Heart right ventricle (tissue), 16 donors: ENCODE data around the gene RABGAP1. TPM values are rescaled to one million over a fixed set of nuclear protein-coding genes. Genes with fewer than 3 reads are reported as not detected.

ENCODE experiments used
- ATAC-seq, 8 donors: fragments of 200-7000 bp; cut with Tn5 transposase; one replicate each; pipeline ENCODE4 v1.9.1; 2020; ENCODE audit warnings: mild to moderate bottlenecking in 8 of 8, moderate library complexity in 8 of 8, moderate number of reproducible peaks in 1 of 8
- DNase-seq, 2 donors: peaks; one replicate each; pipeline ENCODE4 v3.0.0-alpha.2; 2020
- H3K27ac ChIP-seq, 10 donors: fragments of 200-600 bp; sonication (generic) in 2 of 10; one replicate each; pipeline versions ENCODE4 v1.5.0 to v1.8.0; 2020 to 2022; ENCODE audit warnings: mild to moderate bottlenecking in 3 of 10
- H3K27me3 ChIP-seq, 7 donors: fragments of 200-600 bp; one replicate each; pipeline ENCODE4 v1.8.0; 2021 to 2022; ENCODE audit warnings: mild to moderate bottlenecking in 2 of 7
- H3K36me3 ChIP-seq, 9 donors: fragments of 200-600 bp; sonication (generic) in 1 of 9; one replicate each; pipeline versions ENCODE4 v1.5.0 to v1.8.0; 2020 to 2022; ENCODE audit warnings: mild to moderate bottlenecking in 2 of 9
- H3K4me1 ChIP-seq, 9 donors: fragments of 200-600 bp; sonication (generic) in 1 of 9; one replicate each; pipeline versions ENCODE4 v1.5.0 to v1.8.0; 2020 to 2022; ENCODE audit warnings: mild to moderate bottlenecking in 4 of 9
- H3K4me3 ChIP-seq, 10 donors: fragments of 200-600 bp; sonication (generic) in 2 of 10; one replicate each; pipeline versions ENCODE4 v1.5.0 to v1.8.0; 2020 to 2022; ENCODE audit warnings: mild to moderate bottlenecking in 7 of 10, moderate library complexity in 2 of 10
- H3K9me3 ChIP-seq, 11 donors: fragments of 200-600 bp in 10 of 11; sonication (generic) in 2 of 11; one replicate each; pipeline versions ENCODE4 v1.5.0 to v1.8.0; 2013 to 2022; ENCODE audit warnings: mild to moderate bottlenecking in 2 of 11, control low read depth in 1 of 11, moderate library complexity in 1 of 11
- WGBS, 2 donors: extraction: QIAGEN DNeasy Blood & Tissue Kit; methylation state at CpG; one replicate each; pipeline ENCODE4 v1.1.7; 2013; ENCODE audit warnings: inconsistent platforms in 1 of 2; 5-methylcytosine and 5-hydroxymethylcytosine counted together
- intact Hi-C, 10 donors: fragments of 100-400 bp; cut with DNase I; formaldehyde crosslinking; loops; one replicate each; pipeline versions ENCODE4 v1.11.1 to v1.14.2; 2022
- long read RNA-seq, 3 donors: library from polyadenylated mRNA; unstranded; transcript quantifications; one replicate each; pipeline ENCODE4 v2.0.0, GENCODE V29; 2020 to 2021
- polyA plus RNA-seq, 2 donors: library from polyadenylated mRNA; stranded (reverse); fragments of 200-250 nt; gene quantifications; one replicate each; pipeline ENCODE4 v1.2.3, GENCODE V29; 2013
- total RNA-seq, 10 donors: library from RNA; stranded (reverse); fragmentation: NEBNext Ultra II Directional in 3 of 10; extraction: Animal tissue kit (Norgen Biotek cat#: 25700) in 3 of 10; gene quantifications; one replicate each; pipeline versions ENCODE4 v1.2.1 to v1.2.4, GENCODE V29; 2021 to 2023
- TF ChIP-seq, protein P1 (sequence below), 9 donors: fragments of 200-600 bp; sonication (generic) in 2 of 9; IDR thresholded peaks; one replicate each; pipeline versions ENCODE4 v1.5.0 to v1.8.0; 2021 to 2022; ENCODE audit warnings: antibody characterized with exemption in 9 of 9, mild to moderate bottlenecking in 5 of 9, moderate library complexity in 1 of 9
- donor health status: Arrhythmogenic right ventricular cardiomyopathy.
- donor health status: ischemic (EF 13 %, LVEDD 7.1; RV severe dilation, severe dysfunction).
- donor health status: healthy with polysubstance abuse.
- donor health status: DM: no; HTN: yes; CAD: no.
- donor health status: DM: no; HTN: no; CAD: no.
- donor health status: ischemic (EF 25% LVEDD 6.9; RV normal size, moderate dysfunction).
- donor health status: ischemic (EF 25% LVEDD 5.7; RV mildly dilated, moderate dysfunction).
- donor health status: healthy.
- donor health status: DM: yes; HTN: yes; CAD: no.
- donor health status: Ischemic cardiomyopathy.
- donor health status: ischemic (EF 35%, LVEDD 5.7; RV mildly dilated, moderate dysfunction).
- donor health status: nonischemic (EF 11% LVEDD 7.7; RV severe dilation, severe dysfunction).
- donor health status: DM: yes; HTN: yes; CAD: no.
- donor health status: PGD.
- donor health status: ischemic (EF 29% LVEDD 5.4; RV normal size, mild dysfunction).
- donor health status: nonischemic (EF 23%, LVEDD 6.1; RV moderate dilation, normal function).

RABGAP1 gene
- total RNA-seq, result 10 to 100 TPM; 36.9 to 62.3 (median 48.7) TPM
- polyA plus RNA-seq, result 10 to 100 TPM in 1 of 2 donors, 1 to 10 TPM in 1; 9.3 to 11.6 TPM
- long read RNA-seq, donor 1, full-length matches to known transcripts, result 30 of 70 reads
- long read RNA-seq, donor 1, partial matches to known transcripts, result 10 of 70 reads
- long read RNA-seq, donor 1, other reads (novel, unspliced or antisense), result 30 of 70 reads
- long read RNA-seq, donor 2, full-length matches to known transcripts, result 30 of 83 reads
- long read RNA-seq, donor 2, partial matches to known transcripts, result 10 of 83 reads
- long read RNA-seq, donor 2, other reads (novel, unspliced or antisense), result 43 of 83 reads
- long read RNA-seq, donor 3, full-length matches to known transcripts, result 1 of 29 reads
- long read RNA-seq, donor 3, partial matches to known transcripts, result 16 of 29 reads
- long read RNA-seq, donor 3, other reads (novel, unspliced or antisense), result 12 of 29 reads

DNA sequence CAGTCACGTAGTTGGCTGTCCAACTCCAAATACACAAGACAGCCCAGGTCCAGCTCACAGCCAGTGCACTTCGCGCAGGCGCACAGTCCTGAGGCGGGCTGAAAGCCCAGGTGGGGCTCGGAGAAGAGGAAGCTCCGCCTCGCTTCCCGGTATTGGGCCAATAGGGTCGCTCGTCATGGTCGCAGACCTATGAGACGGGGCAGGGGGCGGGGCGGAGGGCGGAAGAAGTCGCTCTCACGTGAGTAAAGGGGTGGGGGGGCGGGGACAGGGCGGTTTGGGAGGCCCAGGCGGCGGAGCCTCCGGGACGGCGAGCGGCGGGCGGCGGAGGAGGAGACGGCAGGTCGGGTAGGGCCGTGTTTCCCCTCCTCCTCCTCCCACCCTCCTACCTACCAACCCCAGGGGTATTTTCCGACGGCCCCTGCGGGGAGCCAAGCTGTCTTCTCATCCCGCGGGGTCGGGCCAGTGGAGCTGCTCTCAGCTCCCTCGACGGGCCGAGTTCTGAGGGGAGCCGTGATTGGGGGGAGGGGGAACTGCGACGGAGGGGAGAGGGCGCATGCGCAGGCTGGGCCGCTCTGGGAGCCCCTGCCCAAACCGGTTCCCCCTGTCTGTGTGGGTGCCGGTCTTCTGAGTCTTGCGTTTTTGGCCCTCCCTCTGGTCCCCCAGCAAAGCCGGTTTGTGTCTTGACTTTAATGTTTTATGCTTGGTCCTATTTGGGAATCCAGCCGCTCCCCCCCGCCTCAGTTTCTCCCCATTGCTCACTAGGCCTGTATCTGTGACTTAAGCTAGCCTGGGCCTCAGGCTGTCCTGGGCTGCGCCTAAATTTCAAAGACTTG, at the start of gene RABGAP1:
Gene RABGAP1, plus strand, starts transcription at position 272 of the 833 bp plus-strand sequence. CDS start 16,040 bp downstream, outside the sequence.
- TF ChIP-seq, protein P1, sequence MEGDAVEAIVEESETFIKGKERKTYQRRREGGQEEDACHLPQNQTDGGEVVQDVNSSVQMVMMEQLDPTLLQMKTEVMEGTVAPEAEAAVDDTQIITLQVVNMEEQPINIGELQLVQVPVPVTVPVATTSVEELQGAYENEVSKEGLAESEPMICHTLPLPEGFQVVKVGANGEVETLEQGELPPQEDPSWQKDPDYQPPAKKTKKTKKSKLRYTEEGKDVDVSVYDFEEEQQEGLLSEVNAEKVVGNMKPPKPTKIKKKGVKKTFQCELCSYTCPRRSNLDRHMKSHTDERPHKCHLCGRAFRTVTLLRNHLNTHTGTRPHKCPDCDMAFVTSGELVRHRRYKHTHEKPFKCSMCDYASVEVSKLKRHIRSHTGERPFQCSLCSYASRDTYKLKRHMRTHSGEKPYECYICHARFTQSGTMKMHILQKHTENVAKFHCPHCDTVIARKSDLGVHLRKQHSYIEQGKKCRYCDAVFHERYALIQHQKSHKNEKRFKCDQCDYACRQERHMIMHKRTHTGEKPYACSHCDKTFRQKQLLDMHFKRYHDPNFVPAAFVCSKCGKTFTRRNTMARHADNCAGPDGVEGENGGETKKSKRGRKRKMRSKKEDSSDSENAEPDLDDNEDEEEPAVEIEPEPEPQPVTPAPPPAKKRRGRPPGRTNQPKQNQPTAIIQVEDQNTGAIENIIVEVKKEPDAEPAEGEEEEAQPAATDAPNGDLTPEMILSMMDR (IDR thresholded peaks at IDR 0.05), result no peak
- peak; percentile 99 to 100 for DNase-seq
- Histone ChIP-seq H3K36me3 (peaks cover 0 to 42% (median 18%) of the 10 kb centered on the region in 9 donors), H3K4me3 (peak within 1 kb of the TSS; percentile 77 to 96 (median 88)), H3K27ac (peak within 1 kb of the TSS; percentile 76 to 94 (median 88)), H3K9me3 (no peaks in the 10 kb centered on the region), H3K27me3 (no peaks in the 10 kb centered on the region), H3K4me1 (peaks cover 3 to 51% (median 37%) of the 10 kb centered on the region in 9 donors)
- 0 to 1% methylated on average over 40 to 54 of the region's 54 CpGs for WGBS, 2 donors
- peak; percentile 97 to 99 (median 99) for ATAC-seq
- intact Hi-C loops, result loop anchor here in 4 of 10 donors (1.0 to 5.0 kb wide), 4 partner anchors 10 to 61 kb away; partner anchors contain the start of genes RC3H2 (in 2 of the 4) and ZBTB26 (in 1 of the 4)

DNA sequence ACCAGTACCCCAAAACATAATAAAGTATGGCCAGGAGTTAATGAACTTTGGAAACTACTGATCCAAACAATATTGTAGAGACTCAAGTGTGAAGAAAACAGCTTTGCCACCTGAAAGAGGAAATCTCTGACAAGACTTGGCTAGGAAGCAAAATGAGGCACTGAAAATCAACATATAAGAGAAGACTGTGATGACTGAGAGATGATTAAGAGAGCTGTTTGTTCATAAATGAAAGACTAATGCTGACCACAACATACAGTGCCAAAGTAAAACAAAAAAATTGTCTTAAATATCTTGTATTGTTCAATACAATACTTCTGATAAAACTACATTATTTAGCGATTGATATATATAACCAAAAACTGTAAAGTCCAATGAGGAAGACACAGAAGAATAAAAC, 42.9 kb upstream of the RABGAP1 start:
- no peak overlapping the region for H3K27ac ChIP-seq
- peaks cover 1 to 62% (median 43%) of the 10 kb centered on the region in 9 donors for H3K4me1 ChIP-seq
- H3K27me3 ChIP-seq, result no peaks in the 10 kb centered on the region
- TF ChIP-seq, protein P1 (IDR thresholded peaks at IDR 0.05), result no peak
- peaks cover 0 to 59% (median 7%) of the 10 kb centered on the region in 9 donors for H3K36me3 ChIP-seq
- no peak for ATAC-seq
- no peak for DNase-seq
- H3K9me3 ChIP-seq, result no peaks in the 10 kb centered on the region
- H3K4me3 ChIP-seq, result no peak overlapping the region
- intact Hi-C loops, result no loop called here
- 97 to 100% methylated on average over 1 of the region's 1 CpG for WGBS, 2 donors

DNA sequence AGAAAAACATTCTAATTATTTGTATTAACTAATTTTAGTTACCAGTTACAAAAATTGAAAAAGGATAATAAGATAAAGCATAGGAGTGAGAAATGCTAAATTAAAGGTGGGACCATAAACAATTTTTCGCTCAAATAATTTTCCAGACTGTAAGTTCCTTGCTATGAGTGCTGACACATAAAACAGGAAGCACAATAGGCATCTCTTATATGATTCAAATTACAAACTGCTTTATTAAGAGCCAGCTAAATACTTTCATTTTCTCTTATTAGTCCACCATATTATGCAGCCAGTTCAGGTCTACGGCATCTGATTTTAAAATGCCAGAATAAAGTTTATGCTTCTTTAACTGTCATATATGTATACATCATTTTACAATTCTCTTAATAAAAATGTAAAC, 40.0 kb upstream of the RABGAP1 start:
- peak overlapping the region in 3 of 10 donors; percentile 13 to 83 (median 37) for H3K27ac ChIP-seq
- H3K4me1 ChIP-seq, result peaks cover 5 to 78% (median 57%) of the 10 kb centered on the region in 9 donors
- DNase-seq (no peak), ATAC-seq (no peak)
- TF ChIP-seq, protein P1 (IDR thresholded peaks at IDR 0.05), result no peak
- intact Hi-C loops, result loop anchor here in 4 of 10 donors (5.0 to 10.0 kb wide), 4 partner anchors 77 to 94 kb away; no protein-coding TSS in a partner anchor
- WGBS, 2 donors, result 44 to 63% methylated on average over 2 of the region's 2 CpGs
- H3K4me3 ChIP-seq, result peak overlapping the region in 1 of 10 donors; percentile 48
- H3K27me3 ChIP-seq, result no peaks in the 10 kb centered on the region
- H3K9me3 ChIP-seq, result no peaks in the 10 kb centered on the region
- H3K36me3 ChIP-seq, result peaks cover 0 to 31% (median 0%) of the 10 kb centered on the region in 9 donors

DNA sequence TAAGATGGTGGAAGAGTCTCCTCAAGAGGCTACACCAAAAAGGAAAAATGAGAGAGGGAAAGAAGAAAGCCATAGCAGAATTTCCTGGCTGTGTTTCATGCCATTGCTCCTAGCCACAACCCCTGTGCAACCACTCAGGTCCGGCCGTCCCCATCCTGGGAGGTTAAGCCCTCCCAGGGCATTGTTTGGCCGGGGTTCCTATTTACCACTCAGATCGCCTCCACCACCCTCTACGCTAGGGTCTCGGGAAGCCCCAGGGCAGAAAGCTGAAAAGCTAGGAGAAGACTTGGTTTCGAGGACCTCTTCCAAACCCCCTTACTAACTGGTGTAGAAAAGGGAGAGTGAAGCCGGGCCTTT, 36.4 kb upstream of the RABGAP1 start:
- intact Hi-C loops, result loop anchor here in 4 of 10 donors (5.0 to 10.0 kb wide), 4 partner anchors 73 to 90 kb away; no protein-coding TSS in a partner anchor
- Histone ChIP-seq H3K27me3 (no peaks in the 10 kb centered on the region), H3K9me3 (no peaks in the 10 kb centered on the region), H3K4me1 (peaks cover 5 to 55% (median 46%) of the 10 kb centered on the region in 9 donors), H3K27ac (peak overlapping the region; percentile 89 to 98 (median 94)), H3K4me3 (peak overlapping the region; percentile 73 to 99 (median 86)), H3K36me3 (peaks cover 0 to 18% (median 0%) of the 10 kb centered on the region in 9 donors)
- 0% methylated on average over 8 of the region's 8 CpGs for WGBS, 2 donors
- TF ChIP-seq, protein P1 (IDR thresholded peaks at IDR 0.05), result no peak
- ATAC-seq, result peak; percentile 9 to 58 (median 32)
- DNase-seq, result no peak
